Measurements from ENCODE around the gene MAP10.

GRCh38 chr1:232837087-232837486 is 31.9 kb downstream of the MAP10 start:
- TF ChIP-seq POLR2A (IDR thresholded peaks at IDR 0.05; ENCODE audit: low read length) (no peak), GATA1 (IDR thresholded peaks at IDR 0.05; ENCODE audit: low read depth, low read length) (no peak)
